ENCODE data around the gene CALU. TPM values are rescaled to one million over a fixed set of nuclear protein-coding genes. Genes with fewer than 3 reads are reported as not detected.

CALU gene
- total RNA-seq, 1 experiment from 2014 or later: 147 TPM

GRCh38 chr7:128818694-128819093 is 79.5 kb downstream of the CALU start:
- no TSS peak for BruUV-seq (replicated peaks)
- no peaks in the 10 kb centered on the region for H3K36me3 Mint-ChIP-seq (ENCODE audit: insufficient read depth, unreplicated experiment)
- ChIA-PET POLR2A (interaction anchor here (0.7 kb wide), 1 partner anchor 8 kb away, joined by 3 read pairs; no protein-coding TSS in a partner anchor), CTCF (interaction anchor here (0.5 to 1.4 kb wide), 2 partner anchors 64 to 113 kb away, joined by 4 read pairs; no protein-coding TSS in a partner anchor)
- H3K27me3 Mint-ChIP-seq (ENCODE audit: insufficient read depth, unreplicated experiment): peaks cover 80% of the 10 kb centered on the region
- intact Hi-C loops (cut with micrococcal nuclease): no loop called here
- H3K27ac Mint-ChIP-seq (ENCODE audit: low read depth, unreplicated experiment): no peak overlapping the region
- H3K4me3 Mint-ChIP-seq (ENCODE audit: unreplicated experiment): no peak overlapping the region
- H3K9me3 Mint-ChIP-seq (ENCODE audit: unreplicated experiment): no peaks in the 10 kb centered on the region
- TF ChIP-seq CTCF (IDR thresholded peaks at IDR 0.05; ENCODE audit: unreplicated experiment): no peak
- no peak for DNase-seq (ENCODE audit: unreplicated experiment)
- peaks cover 6% of the 10 kb centered on the region for H3K4me1 Mint-ChIP-seq (ENCODE audit: insufficient read depth, unreplicated experiment)

Other genes starting within 250 kb of the CALU start
- gene GARIN1A, start 67.1 kb upstream of the CALU start, total RNA-seq (2022): 2.3 and 5.9 TPM in 2 replicates
- gene OPN1SW, start 36.4 kb downstream of the CALU start, total RNA-seq (2022): not detected in 2 replicates
- 3.5 and 6.5 TPM in 2 replicates for gene CCDC136, start 52.6 kb downstream of the CALU start, total RNA-seq (2022)
- 0.28 and 0.44 TPM in 2 replicates for gene FLNC, start 91.0 kb downstream of the CALU start, total RNA-seq (2022)
- gene ATP6V1F, start 123.5 kb downstream of the CALU start, total RNA-seq (2022): 125 and 152 TPM in 2 replicates
- gene KCP, start 171.3 kb downstream of the CALU start, total RNA-seq (2022): 0.42 and 0.68 TPM in 2 replicates
- 7.5 and 10.1 TPM in 2 replicates for gene IRF5, start 198.6 kb downstream of the CALU start, total RNA-seq (2022)

Measured in MCF 10A (cell line).